Suprapubic skin (tissue), 4 donors: ENCODE measurements around the gene PDP2. TPM values are rescaled to one million over a fixed set of nuclear protein-coding genes. Genes with fewer than 3 reads are reported as not detected.
A peak's percentile ranks its signal among the peaks of the same experiment; 100 is the strongest.

ENCODE experiments used
- DNase-seq, 2 donors: peaks; one replicate each; pipeline ENCODE4 v3.0.0-alpha.2; 2019; ENCODE audit warnings: low spot score in 2 of 2
- H3K27ac ChIP-seq: fragments of 200-600 bp; sonication (generic); one replicate; pipeline ENCODE4 v1.5.1; 2019
- H3K27me3 ChIP-seq: fragments of 200-600 bp; sonication (generic); one replicate; pipeline ENCODE4 v1.5.1; 2019
- H3K36me3 ChIP-seq: fragments of 200-600 bp; sonication (generic); one replicate; pipeline ENCODE4 v1.5.1; 2019
- H3K4me1 ChIP-seq: fragments of 200-600 bp; sonication (generic); one replicate; pipeline ENCODE4 v1.5.1; 2019
- H3K4me3 ChIP-seq: fragments of 200-600 bp; sonication (generic); one replicate; pipeline ENCODE4 v1.5.1; 2019; ENCODE audit warnings: mild to moderate bottlenecking
- H3K9me3 ChIP-seq: fragments of 200-600 bp; sonication (generic); one replicate; pipeline ENCODE4 v1.5.1; 2019
- EP300 ChIP-seq: sonication (generic); formaldehyde crosslinking; IDR thresholded peaks from one replicate; pipeline ENCODE4 v1.6.1; 2017; ENCODE audit warnings: antibody characterized with exemption
- POLR2A ChIP-seq, 2 donors: fragments of 450-650 bp; IDR thresholded peaks; one replicate each; pipeline ENCODE4 v1.6.1; 2017; ENCODE audit warnings: antibody characterized with exemption in 2 of 2, mild to moderate bottlenecking in 2 of 2, moderate library complexity in 2 of 2
- POLR2AphosphoS5 ChIP-seq, 3 donors: sonication (generic); formaldehyde crosslinking; IDR thresholded peaks; one replicate each; pipeline ENCODE4 v1.6.1; 2017; ENCODE audit warnings: antibody characterized with exemption in 3 of 3
- WGBS: methylation state at CpG from one replicate; pipeline ENCODE4 v1.1.5; 2018; 5-methylcytosine and 5-hydroxymethylcytosine counted together
- total RNA-seq, 4 donors: library from RNA; depleted of rRNA; stranded (reverse); fragments of >200 nt; gene quantifications; one replicate each; pipeline ENCODE4 v1.1.0, GENCODE V29; 2016
- TF ChIP-seq, protein P1 (sequence below), 2 donors: fragments of 200-600 bp in 1 of 2; fragments of 450-650 bp in 1 of 2; sonication (generic) in 1 of 2; IDR thresholded peaks; one replicate each; pipeline ENCODE4 v1.5.1; 2016 to 2019; ENCODE audit warnings: antibody characterized with exemption in 2 of 2, mild to moderate bottlenecking in 1 of 2, moderate library complexity in 1 of 2

PDP2 gene
- total RNA-seq, 4 donors from 2014 or later: 5.0 to 8.3 (median 6.6) TPM

GRCh38 chr16:66903544-66904427 lies 23.5 kb downstream of the PDP2 start:
- 80% methylated on average over 6 of the region's 11 CpGs for WGBS
- DNase-seq: no peak
- peak overlapping the region; percentile 23 for H3K27ac ChIP-seq

DNA sequence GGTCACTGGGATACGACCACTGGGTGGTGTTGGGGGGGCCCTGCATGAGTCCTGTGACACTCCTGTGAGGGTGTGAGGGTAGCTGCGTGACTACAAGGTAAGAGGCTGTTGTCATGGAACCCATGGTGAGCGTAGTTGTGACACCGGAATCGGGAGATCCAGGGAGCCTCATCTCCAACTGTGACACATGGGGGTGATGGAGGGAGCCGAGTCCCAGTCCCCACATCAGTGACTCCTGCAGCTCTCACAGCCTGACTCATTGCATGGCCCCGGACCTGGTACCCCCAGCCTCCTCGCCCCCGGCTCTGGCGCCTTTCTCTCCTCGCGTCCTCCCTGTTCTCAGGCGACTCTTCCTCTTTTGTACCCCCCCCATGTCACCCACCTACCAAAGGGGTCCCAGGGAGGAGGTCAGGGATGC lies 24.1 kb downstream of the PDP2 start:
- Histone ChIP-seq H3K9me3 (no peaks in the 10 kb centered on the region), H3K27ac (no peak overlapping the region), H3K4me1 (peaks cover 22% of the 10 kb centered on the region), H3K36me3 (no peaks in the 10 kb centered on the region), H3K4me3 (no peak overlapping the region), H3K27me3 (no peaks in the 10 kb centered on the region)
- 83% methylated on average over 13 of the region's 13 CpGs for WGBS
- no peak for TF ChIP-seq POLR2AphosphoS5 (IDR thresholded peaks at IDR 0.05)
- TF ChIP-seq EP300: no peak
- TF ChIP-seq, protein P1, sequence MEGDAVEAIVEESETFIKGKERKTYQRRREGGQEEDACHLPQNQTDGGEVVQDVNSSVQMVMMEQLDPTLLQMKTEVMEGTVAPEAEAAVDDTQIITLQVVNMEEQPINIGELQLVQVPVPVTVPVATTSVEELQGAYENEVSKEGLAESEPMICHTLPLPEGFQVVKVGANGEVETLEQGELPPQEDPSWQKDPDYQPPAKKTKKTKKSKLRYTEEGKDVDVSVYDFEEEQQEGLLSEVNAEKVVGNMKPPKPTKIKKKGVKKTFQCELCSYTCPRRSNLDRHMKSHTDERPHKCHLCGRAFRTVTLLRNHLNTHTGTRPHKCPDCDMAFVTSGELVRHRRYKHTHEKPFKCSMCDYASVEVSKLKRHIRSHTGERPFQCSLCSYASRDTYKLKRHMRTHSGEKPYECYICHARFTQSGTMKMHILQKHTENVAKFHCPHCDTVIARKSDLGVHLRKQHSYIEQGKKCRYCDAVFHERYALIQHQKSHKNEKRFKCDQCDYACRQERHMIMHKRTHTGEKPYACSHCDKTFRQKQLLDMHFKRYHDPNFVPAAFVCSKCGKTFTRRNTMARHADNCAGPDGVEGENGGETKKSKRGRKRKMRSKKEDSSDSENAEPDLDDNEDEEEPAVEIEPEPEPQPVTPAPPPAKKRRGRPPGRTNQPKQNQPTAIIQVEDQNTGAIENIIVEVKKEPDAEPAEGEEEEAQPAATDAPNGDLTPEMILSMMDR (IDR thresholded peaks at IDR 0.05): no peak
- TF ChIP-seq POLR2A (IDR thresholded peaks at IDR 0.05): no peak
- no peak for DNase-seq

More at GRCh38 chr16:66903544-66904427, 23.5 kb downstream of the PDP2 start:
- H3K4me1 ChIP-seq: peaks cover 25% of the 10 kb centered on the region
- no peaks in the 10 kb centered on the region for H3K36me3 ChIP-seq
- no peaks in the 10 kb centered on the region for H3K27me3 ChIP-seq
- H3K4me3 ChIP-seq: no peak overlapping the region
- no peaks in the 10 kb centered on the region for H3K9me3 ChIP-seq
- TF ChIP-seq, protein P1 (IDR thresholded peaks at IDR 0.05): no peak
- TF ChIP-seq EP300: no peak
- no peak for TF ChIP-seq POLR2A (IDR thresholded peaks at IDR 0.05)
- no peak for TF ChIP-seq POLR2AphosphoS5 (IDR thresholded peaks at IDR 0.05)

GRCh38 chr16:66904846-66905632 lies 24.7 kb downstream of the PDP2 start:
- no peak overlapping the region for H3K4me3 ChIP-seq
- no peaks in the 10 kb centered on the region for H3K27me3 ChIP-seq
- 47% methylated on average over 14 of the region's 16 CpGs for WGBS
- H3K36me3 ChIP-seq: no peaks in the 10 kb centered on the region
- H3K9me3 ChIP-seq: no peaks in the 10 kb centered on the region
- H3K4me1 ChIP-seq: peaks cover 19% of the 10 kb centered on the region
- no peak for DNase-seq
- no peak overlapping the region for H3K27ac ChIP-seq
- TF ChIP-seq POLR2AphosphoS5 (IDR thresholded peaks at IDR 0.05): no peak
- no peak for TF ChIP-seq EP300
- TF ChIP-seq POLR2A (IDR thresholded peaks at IDR 0.05): no peak
- TF ChIP-seq, protein P1 (IDR thresholded peaks at IDR 0.05): no peak

DNA sequence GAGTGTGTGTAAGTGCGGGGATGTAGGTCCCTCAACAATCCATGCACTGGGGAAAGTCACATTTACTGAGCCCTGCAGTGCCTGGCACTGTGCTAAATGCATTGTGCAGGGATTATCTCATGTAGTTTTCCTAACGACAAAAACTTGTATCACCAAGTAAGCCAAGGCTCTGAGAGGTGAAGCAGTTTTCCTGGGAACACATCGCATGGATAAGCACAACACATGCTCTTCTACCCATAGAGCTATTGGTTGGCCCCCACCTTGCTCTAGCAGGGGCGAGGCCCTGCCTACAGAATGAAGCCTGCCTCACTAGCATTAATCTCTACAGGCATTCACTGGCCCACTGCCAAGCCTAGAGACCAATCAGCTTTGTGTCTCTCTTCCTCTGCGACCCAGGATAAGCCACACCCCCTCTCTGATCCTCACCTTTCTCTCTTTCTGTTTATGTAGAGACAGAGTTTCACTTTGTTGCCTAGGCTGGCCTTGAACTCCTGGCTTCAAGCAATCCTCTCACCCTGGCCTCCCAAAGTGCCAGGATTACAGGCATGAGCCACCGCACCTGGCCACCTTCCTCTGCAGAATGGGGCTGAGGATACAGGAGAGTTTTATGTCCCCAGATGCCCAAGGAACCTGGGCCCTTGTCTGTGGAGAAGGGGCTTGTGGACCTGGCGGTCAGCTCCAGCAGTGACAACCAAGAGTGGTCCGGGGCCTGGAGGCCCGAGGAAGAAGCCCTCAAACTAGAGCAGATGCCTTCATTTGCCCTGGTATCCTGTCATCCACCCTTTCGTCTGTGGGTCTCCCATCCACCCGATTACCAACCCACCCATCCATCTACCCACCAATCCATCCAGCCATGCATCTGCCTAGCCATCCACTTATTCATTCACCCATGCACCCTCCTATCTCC lies 25.6 kb downstream of the PDP2 start:
- Histone ChIP-seq H3K27me3 (no peaks in the 10 kb centered on the region), H3K27ac (no peak overlapping the region), H3K36me3 (no peaks in the 10 kb centered on the region), H3K4me1 (peaks cover 14% of the 10 kb centered on the region), H3K4me3 (no peak overlapping the region), H3K9me3 (no peaks in the 10 kb centered on the region)
- no peak for DNase-seq
- TF ChIP-seq EP300: no peak
- TF ChIP-seq POLR2A (IDR thresholded peaks at IDR 0.05): no peak
- TF ChIP-seq, protein P1 (IDR thresholded peaks at IDR 0.05): no peak
- TF ChIP-seq POLR2AphosphoS5 (IDR thresholded peaks at IDR 0.05): no peak
- 70% methylated on average over 10 of the region's 11 CpGs for WGBS
